Duodenal mucosa (tissue), 2 donors: ENCODE measurements around the gene FGFRL1.
A peak's percentile ranks its signal among the peaks of the same experiment; 100 is the strongest.
"Not testable (repeated sequence)": the region's sequence is repeated elsewhere in the genome, so short reads cannot be mapped to it uniquely, and the experiment has no call there.

Experiments
- H3K27ac ChIP-seq: one replicate; pipeline ENCODE4 v1.7.0; 2013; ENCODE audit warnings: low read depth, low read length
- H3K27me3 ChIP-seq, 2 donors: one replicate each; pipeline ENCODE4 v1.7.0; 2013; ENCODE audit warnings: low read length in 2 of 2, control low read depth in 1 of 2; ENCODE audit not compliant: insufficient read depth in 2 of 2, control insufficient read depth in 1 of 2
- H3K36me3 ChIP-seq, 2 donors: one replicate each; pipeline ENCODE4 v1.7.0; 2013; ENCODE audit warnings: low read length in 2 of 2, control low read depth in 1 of 2; ENCODE audit not compliant: insufficient read depth in 2 of 2, control insufficient read depth in 1 of 2
- H3K4me1 ChIP-seq, 2 donors: one replicate each; pipeline ENCODE4 v1.7.0; 2013; ENCODE audit warnings: low read length in 2 of 2, control low read depth in 1 of 2; ENCODE audit not compliant: insufficient read depth in 2 of 2, control insufficient read depth in 1 of 2
- H3K4me3 ChIP-seq, 2 donors: one replicate each; pipeline ENCODE4 v1.7.0; 2013; ENCODE audit warnings: low read length in 2 of 2, low read depth in 1 of 2
- H3K9ac ChIP-seq, 2 donors: one replicate each; pipeline ENCODE4 v1.7.0; 2013; ENCODE audit warnings: low read length in 2 of 2, low read depth in 1 of 2
- H3K9me3 ChIP-seq, 2 donors: one replicate each; pipeline ENCODE4 v1.7.0; 2013; ENCODE audit warnings: low read length in 2 of 2, control low read depth in 1 of 2; ENCODE audit not compliant: control insufficient read depth in 1 of 2

Gene FGFRL1

DNA sequence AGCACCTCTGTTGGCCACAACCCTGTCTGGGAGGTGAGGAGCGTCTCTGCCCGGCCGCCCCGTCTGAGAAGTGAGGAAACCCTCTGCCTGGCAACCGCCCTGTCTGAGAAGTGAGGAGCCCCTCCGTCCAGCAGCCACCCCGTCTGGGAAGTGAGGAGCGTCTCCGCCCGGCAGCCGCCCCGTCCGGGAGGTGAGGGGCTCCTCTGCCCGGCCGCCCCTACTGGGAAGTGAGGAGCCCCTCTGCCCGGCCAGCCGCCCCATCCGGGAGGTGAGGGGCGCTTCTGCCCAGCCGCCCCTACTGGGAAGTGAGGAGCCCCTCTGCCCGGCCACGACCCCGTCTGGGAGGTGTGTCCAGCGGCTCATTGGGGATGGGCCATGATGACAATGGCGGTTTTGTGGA, 35.4 kb upstream of the FGFRL1 start:
- H3K27me3 ChIP-seq, H3K9ac ChIP-seq, H3K4me3 ChIP-seq, H3K27ac ChIP-seq, H3K9me3 ChIP-seq, H3K36me3 ChIP-seq: not testable (repeated sequence)
- peaks cover 9 to 17% of the 10 kb centered on the region in 2 donors for H3K4me1 ChIP-seq

DNA sequence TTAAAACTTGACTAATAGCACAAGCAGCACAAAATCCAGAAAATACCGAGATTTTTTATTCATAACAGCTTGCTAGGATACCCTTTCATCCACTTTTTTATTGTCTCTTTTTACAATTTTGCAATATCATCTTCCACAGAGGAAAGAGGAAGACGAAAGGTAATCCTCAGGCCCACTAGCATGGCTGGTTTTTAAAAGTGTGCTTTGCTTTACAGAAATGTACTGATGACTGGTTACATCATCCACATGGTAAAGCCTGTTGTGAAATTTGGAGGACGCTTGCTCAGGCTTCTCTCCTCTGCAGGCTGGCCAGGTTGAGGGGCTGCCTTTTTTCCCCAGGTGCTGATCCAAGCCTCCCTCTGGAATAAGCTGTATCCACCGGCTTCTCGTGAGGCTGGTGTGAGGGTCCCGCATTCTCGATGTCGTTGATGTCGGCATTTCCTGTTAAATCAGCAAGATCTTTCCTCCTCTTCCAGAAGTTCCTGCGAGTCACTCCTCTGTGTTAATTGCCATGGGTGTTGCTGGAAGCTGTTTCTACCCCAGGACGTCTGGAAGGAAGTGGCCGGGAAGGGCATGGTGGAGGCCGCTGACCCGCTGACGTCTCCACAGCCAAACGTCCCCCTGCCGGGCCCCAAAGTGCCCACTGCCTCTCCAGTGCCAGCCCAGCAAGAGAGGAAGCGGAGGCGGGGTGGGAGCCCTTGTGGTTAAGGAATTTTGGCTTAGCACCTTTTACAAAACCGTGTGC, 32.3 kb upstream of the FGFRL1 start:
- peaks cover 0 to under 1% of the 10 kb centered on the region in 2 donors for H3K4me1 ChIP-seq
- no peaks in the 10 kb centered on the region for H3K27me3 ChIP-seq
- H3K4me3 ChIP-seq: no peak overlapping the region
- no peaks in the 10 kb centered on the region for H3K36me3 ChIP-seq
- no peak overlapping the region for H3K27ac ChIP-seq
- no peaks in the 10 kb centered on the region for H3K9me3 ChIP-seq
- no peak overlapping the region for H3K9ac ChIP-seq

DNA sequence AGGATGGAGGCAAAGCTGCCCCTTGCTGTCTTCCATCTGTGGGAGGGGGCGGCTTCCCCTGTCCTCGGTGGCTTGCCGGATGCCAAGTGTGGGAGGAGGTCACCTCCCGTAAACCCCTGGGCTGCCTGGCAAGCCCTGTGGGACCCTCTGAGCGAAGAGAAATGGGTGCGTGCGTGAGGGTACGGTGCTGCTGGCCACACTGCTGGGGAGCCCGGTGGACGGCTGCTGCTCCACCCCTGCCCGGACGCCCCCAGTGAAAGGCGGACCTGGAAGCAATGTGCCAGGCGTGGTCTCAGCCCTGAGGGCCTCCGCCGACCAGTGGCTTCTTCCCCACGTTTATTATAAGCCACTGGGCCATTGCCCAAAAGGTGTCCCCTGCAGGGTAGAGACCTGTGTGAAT, 29.1 kb upstream of the FGFRL1 start:
- no peak overlapping the region for H3K9ac ChIP-seq
- no peaks in the 10 kb centered on the region for H3K27me3 ChIP-seq
- no peaks in the 10 kb centered on the region for H3K9me3 ChIP-seq
- H3K4me3 ChIP-seq: no peak overlapping the region
- H3K27ac ChIP-seq: no peak overlapping the region
- H3K4me1 ChIP-seq: peaks cover 22% of the 10 kb centered on the region in 2 donors
- H3K36me3 ChIP-seq: no peaks in the 10 kb centered on the region

DNA sequence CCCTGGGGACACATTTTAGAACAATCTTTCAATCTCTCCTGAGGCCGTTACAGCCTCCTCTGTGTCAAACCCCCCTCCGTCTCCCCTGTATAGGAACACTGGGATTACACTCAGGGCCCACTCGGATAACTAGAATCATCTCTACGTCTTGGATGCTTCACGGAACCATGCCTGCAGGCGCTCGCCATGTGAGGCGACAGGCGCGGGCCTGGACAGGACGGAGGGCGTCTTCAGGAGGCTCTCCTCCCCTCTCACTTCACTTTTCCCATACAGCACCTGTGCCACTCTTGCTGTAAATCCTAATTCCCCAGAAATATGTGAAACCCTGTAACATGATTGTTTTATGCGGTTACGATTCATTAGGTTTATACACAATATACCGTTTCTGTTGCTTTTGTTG, 28.6 kb upstream of the FGFRL1 start:
- Histone ChIP-seq H3K9ac (no peak overlapping the region), H3K27me3 (no peaks in the 10 kb centered on the region)

DNA sequence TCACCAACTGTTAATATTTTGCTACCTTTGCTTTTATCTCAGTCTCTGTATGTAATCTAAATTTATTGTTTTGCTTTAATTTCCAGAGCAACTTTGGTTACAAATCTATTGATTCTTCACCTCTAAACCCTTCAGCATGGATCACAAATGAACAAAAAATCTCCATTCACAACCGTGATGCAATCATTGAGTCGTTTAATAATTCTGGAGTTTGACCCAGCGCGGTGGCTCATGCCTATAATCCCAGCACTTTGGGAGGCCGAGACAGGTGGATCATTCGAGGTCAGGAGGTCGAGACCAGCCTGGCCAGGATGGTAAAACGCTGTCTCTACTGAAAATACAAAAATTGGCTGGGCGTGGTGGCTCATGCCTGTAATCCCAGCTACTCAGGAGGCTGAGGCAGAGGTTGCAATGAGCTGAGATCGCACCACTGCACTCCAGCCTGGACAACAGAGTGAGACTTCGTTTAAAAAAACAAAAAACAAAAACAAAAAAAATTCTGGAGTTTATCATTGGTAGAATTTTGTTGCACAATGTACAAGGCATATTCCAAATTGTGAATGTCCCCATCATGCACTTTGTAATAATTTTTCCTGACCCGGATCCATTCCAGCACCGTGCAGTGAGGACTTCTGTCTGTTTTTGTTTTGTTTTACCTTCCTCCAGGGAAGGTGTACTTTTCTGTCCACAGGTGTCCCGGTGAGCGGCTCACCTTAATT, 26.9 kb upstream of the FGFRL1 start:
- H3K27ac ChIP-seq: no peak overlapping the region
- peak overlapping the region; percentile 65 to 67 for H3K4me3 ChIP-seq

More for the DNA sequence above, 28.6 kb upstream of the FGFRL1 start:
- Histone ChIP-seq H3K4me3 (no peak overlapping the region), H3K27ac (no peak overlapping the region), H3K9me3 (no peaks in the 10 kb centered on the region), H3K4me1 (peaks cover 27% of the 10 kb centered on the region in 2 donors), H3K36me3 (no peaks in the 10 kb centered on the region)

DNA sequence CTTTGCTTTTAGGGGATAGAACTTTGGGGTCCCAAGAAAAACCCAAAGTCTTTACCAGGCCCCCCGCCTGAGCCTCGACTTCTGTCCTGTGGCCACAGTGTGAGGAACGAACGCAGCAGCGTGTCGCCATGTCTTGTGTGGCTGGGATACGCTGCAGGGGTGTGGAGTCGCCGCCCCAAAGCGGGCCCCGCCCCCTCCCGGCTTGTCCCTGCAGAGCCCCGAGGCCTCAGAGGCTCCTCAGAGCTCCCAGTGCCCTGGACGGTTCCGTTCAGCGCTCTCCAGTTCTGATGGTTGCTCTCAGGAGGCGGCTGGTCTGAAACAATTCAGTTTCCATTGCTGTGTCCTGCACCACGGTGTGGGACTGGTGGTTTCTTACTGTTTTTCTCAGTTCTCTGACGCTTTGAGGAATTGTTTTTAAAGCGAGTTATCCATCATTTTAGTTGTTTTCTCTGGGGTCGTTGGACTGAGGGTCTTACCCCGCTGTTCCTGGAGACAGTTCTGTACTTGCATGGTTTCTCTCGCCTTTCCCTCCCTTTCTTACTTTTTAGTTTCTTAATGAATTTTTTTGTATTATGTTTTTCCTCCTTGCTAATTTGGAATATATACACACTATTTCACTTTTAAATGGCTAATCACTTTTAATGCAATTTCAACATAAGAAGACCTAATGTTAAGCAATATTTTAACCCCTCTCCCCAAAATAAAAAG, 26.1 kb upstream of the FGFRL1 start:
- Histone ChIP-seq H3K27me3 (no peaks in the 10 kb centered on the region), H3K36me3 (peaks cover 0 to 8% of the 10 kb centered on the region in 2 donors), H3K27ac (no peak overlapping the region), H3K4me3 (peak overlapping the region; percentile 65 to 67), H3K4me1 (peaks cover 30 to 31% of the 10 kb centered on the region in 2 donors), H3K9ac (peak overlapping the region; percentile 20 to 46), H3K9me3 (no peaks in the 10 kb centered on the region)

More for the DNA sequence above, 26.9 kb upstream of the FGFRL1 start:
- Histone ChIP-seq H3K36me3 (peaks cover 0 to under 1% of the 10 kb centered on the region in 2 donors), H3K4me1 (peaks cover 30 to 31% of the 10 kb centered on the region in 2 donors), H3K9me3 (no peaks in the 10 kb centered on the region), H3K27me3 (no peaks in the 10 kb centered on the region), H3K9ac (peak overlapping the region; percentile 20 to 46)

DNA sequence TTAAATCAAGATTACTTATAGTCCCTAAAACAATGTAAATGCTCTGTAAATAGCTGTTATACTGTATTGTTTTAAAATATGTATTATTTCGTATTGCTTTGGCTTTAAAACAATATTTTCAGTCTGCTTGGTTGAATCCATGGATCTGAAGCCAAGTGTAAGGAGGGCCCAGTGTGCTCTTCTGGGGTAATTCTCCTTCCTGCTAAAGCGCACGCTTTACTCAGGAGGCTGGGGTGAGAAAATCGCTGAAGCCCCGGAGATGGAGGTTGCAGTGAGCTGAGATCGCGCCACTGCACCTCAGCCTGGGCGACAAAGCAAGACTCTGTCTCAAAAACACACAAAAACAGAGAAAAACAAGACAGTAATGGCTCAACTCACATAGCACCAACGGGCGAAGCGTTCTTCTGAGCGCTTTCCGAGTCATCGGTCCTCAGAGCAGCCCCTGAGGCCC, 25.0 kb upstream of the FGFRL1 start:
- H3K4me1 ChIP-seq: peaks cover 30 to 31% of the 10 kb centered on the region in 2 donors
- H3K4me3 ChIP-seq: peak overlapping the region; percentile 74 to 85
- H3K9me3 ChIP-seq: no peaks in the 10 kb centered on the region
- H3K27me3 ChIP-seq: no peaks in the 10 kb centered on the region
- peaks cover 5 to 18% of the 10 kb centered on the region in 2 donors for H3K36me3 ChIP-seq
- no peak overlapping the region for H3K27ac ChIP-seq
- H3K9ac ChIP-seq: peak overlapping the region; percentile 71 to 80

DNA sequence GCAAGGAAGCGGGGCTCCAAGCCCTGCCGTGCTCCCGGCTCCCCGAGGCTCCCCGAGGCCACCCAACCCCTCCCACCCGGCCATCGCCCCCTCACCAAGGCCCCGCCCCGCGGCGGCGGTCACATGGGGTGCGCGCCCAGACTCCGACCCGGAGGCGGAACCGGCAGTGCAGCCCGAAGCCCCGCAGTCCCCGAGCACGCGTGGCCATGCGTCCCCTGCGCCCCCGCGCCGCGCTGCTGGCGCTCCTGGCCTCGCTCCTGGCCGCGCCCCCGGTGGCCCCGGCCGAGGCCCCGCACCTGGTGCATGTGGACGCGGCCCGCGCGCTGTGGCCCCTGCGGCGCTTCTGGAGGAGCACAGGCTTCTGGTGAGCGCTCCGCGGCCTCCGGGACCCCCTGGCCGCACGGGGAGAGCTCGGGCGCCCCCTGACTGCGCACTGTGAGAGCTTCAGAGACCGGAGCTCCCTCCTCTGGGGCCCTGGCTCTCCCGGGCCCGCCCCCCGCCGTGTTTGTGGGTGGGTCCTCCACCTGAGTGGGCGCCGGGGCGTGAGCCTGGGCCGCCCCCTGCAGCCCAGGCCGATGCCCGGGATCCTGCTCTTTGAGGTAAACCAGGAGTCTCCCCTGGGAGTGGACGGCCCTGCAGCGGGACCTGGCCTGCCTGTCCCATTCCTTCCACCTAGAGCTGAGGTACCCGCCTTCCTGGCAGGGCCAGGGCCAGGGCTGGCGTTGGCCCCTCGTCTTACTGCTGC, 24.4 kb upstream of the FGFRL1 start, which contains the start of gene IDUA:
Gene IDUA (plus strand): TSS at position 166 of the 745 bp plus-strand sequence. CDS start 41 bp downstream, at position 207.
- H3K9ac ChIP-seq: peak within 1 kb of the TSS; percentile 71 to 80
- no peaks in the 10 kb centered on the region for H3K9me3 ChIP-seq

DNA sequence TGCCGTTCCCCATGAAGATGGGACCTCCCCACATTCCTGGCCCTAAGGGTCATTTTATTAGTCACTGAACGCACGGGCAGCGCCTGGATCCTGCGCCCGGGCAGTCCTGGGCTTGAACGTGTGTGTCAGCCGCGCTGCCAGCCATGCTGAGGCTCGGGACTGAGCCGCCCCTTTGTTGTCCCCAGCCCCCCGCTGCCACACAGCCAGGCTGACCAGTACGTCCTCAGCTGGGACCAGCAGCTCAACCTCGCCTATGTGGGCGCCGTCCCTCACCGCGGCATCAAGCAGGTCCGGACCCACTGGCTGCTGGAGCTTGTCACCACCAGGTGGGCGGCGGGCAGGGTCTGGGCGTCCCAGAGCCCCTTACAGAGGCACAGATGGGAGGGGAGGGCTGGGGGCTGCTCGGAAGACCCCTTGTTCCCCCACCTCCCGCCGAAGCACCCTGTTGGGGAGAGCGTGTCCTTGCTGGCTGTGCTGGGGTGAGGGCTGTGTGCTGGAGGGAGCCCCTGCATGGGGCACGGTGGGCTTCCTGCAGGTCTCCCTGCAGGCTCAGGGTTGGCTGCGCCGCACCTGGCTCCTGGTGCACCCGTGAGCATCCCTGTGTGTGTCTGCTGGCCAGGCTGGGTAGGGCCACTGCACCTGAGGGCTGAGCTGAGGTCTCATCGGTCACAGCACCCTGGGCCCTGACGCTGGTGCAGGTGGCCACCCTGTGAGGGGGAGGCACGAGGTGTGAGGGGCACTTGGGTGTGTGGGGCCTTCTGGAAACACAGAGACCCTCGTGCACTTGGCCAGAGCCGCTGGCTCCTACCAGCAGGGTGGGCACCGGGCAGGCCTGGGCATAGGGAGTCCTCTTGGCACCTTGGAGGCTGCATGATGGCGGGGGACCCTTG, 23.6 kb upstream of the FGFRL1 start:
- Histone ChIP-seq H3K9me3 (no peaks in the 10 kb centered on the region), H3K27me3 (no peaks in the 10 kb centered on the region), H3K4me3 (peak overlapping the region; percentile 74 to 85), H3K9ac (peak overlapping the region; percentile 63 to 80), H3K36me3 (peaks cover 5 to 22% of the 10 kb centered on the region in 2 donors), H3K27ac (no peak overlapping the region), H3K4me1 (peaks cover 40% of the 10 kb centered on the region in 2 donors)

More for the DNA sequence above, 24.4 kb upstream of the FGFRL1 start, which contains the start of gene IDUA:
- Histone ChIP-seq H3K4me3 (peak within 1 kb of the TSS; percentile 74 to 85), H3K27me3 (no peaks in the 10 kb centered on the region), H3K36me3 (peaks cover 5 to 22% of the 10 kb centered on the region in 2 donors), H3K27ac (no peak within 1 kb of the TSS), H3K4me1 (peaks cover 34% of the 10 kb centered on the region in 2 donors)
